ENCODE results near the gene CUL4A.

- TF ChIP-seq POLR2A (IDR thresholded peaks at IDR 0.05): no peak
- TF ChIP-seq CTCF (IDR thresholded peaks at IDR 0.05): no peak
- TF ChIP-seq EP300 (IDR thresholded peaks at IDR 0.05): no peak
These were observed 1.4 kb downstream of the CUL4A start for GRCh38 chr13:113210833-113211232.
